Astrocyte (in vitro differentiated cells and primary cell): ENCODE measurements around the gene CCNF.
"Not testable (repeated sequence)": the region's sequence is repeated elsewhere in the genome, so short reads cannot be mapped to it uniquely, and the experiment has no call there.

ENCODE experiments used
- CTCF ChIP-seq: IDR thresholded peaks from 2 replicates; pipeline ENCODE4 v1.5.1; 2011; ENCODE audit warnings: low read depth, mild to moderate bottlenecking, inconsistent platforms, low read length, moderate library complexity; ENCODE audit not compliant: insufficient read depth
- EZH2 ChIP-seq: IDR thresholded peaks from 2 replicates; pipeline ENCODE4 v1.6.1; 2012; ENCODE audit warnings: mild to moderate bottlenecking, low read length, inconsistent platforms; ENCODE audit not compliant: insufficient read depth

- TF ChIP-seq CTCF, EZH2: not testable (repeated sequence)
These were observed 6.0 kb downstream of the CCNF start for GRCh38 chr16:2435236-2435635.
